HUES6 (cell line): ENCODE measurements around the gene NEK5.

Experiments
- H3K27ac ChIP-seq: 2 replicates; pipeline ENCODE4 v1.7.0; 2013; ENCODE audit warnings: low read depth, mild to moderate bottlenecking, low read length, inconsistent platforms
- H3K27me3 ChIP-seq: 2 replicates; pipeline ENCODE4 v1.6.1; 2013; ENCODE audit warnings: low read length; ENCODE audit not compliant: control insufficient read depth, insufficient read depth
- H3K36me3 ChIP-seq: 2 replicates; pipeline ENCODE4 v1.6.1; 2013; ENCODE audit warnings: low read length; ENCODE audit not compliant: control insufficient read depth, insufficient read depth
- H3K4me1 ChIP-seq: 2 replicates; pipeline ENCODE4 v1.6.1; 2013; ENCODE audit warnings: low read length; ENCODE audit not compliant: control insufficient read depth, insufficient read depth
- H3K4me3 ChIP-seq: 2 replicates; pipeline ENCODE4 v1.5.1; 2013; ENCODE audit warnings: low read depth, low read length
- H3K9ac ChIP-seq: one replicate; pipeline ENCODE4 v1.6.1; 2013; ENCODE audit warnings: mild to moderate bottlenecking, low read length
- H3K9me3 ChIP-seq: 2 replicates; pipeline ENCODE4 v1.6.1; 2013; ENCODE audit warnings: low read depth, low read length; ENCODE audit not compliant: control insufficient read depth, insufficient read depth

Gene NEK5

GRCh38 chr13:52162279-52163101, 33.6 kb upstream of the NEK5 start:
- no peak overlapping the region for H3K4me3 ChIP-seq
- H3K9me3 ChIP-seq = no peaks in the 10 kb centered on the region
- H3K4me1 ChIP-seq = peaks cover 7% of the 10 kb centered on the region; the same call in 1 of the 2 replicates
- no peak overlapping the region for H3K9ac ChIP-seq
- H3K36me3 ChIP-seq = peaks cover 7% of the 10 kb centered on the region
- peaks cover 7% of the 10 kb centered on the region for H3K27me3 ChIP-seq
- H3K27ac ChIP-seq = no peak overlapping the region

- H3K9me3 ChIP-seq = no peaks in the 10 kb centered on the region
- H3K9ac ChIP-seq = no peak overlapping the region
- no peak overlapping the region for H3K4me3 ChIP-seq
- peaks cover 19% of the 10 kb centered on the region for H3K4me1 ChIP-seq
- no peaks in the 10 kb centered on the region; the same call in 1 of the 2 replicates for H3K36me3 ChIP-seq
- H3K27me3 ChIP-seq = peaks cover 7% of the 10 kb centered on the region
- no peak overlapping the region for H3K27ac ChIP-seq
Measured at GRCh38 chr13:52161181-52161646, 32.3 kb upstream of the NEK5 start.

GRCh38 chr13:52160506-52160905, 31.6 kb upstream of the NEK5 start:
- H3K9ac ChIP-seq = no peak overlapping the region
- H3K4me1 ChIP-seq = peaks cover 19% of the 10 kb centered on the region
- H3K27me3 ChIP-seq = peaks cover 7% of the 10 kb centered on the region
- no peak overlapping the region for H3K27ac ChIP-seq
- H3K4me3 ChIP-seq = no peak overlapping the region
- no peaks in the 10 kb centered on the region for H3K36me3 ChIP-seq
- no peaks in the 10 kb centered on the region for H3K9me3 ChIP-seq

GRCh38 chr13:52160053-52160452, 31.2 kb upstream of the NEK5 start:
- no peaks in the 10 kb centered on the region for H3K9me3 ChIP-seq
- no peaks in the 10 kb centered on the region for H3K36me3 ChIP-seq
- no peak overlapping the region; the same call in 1 of the 2 replicates for H3K4me3 ChIP-seq
- H3K27ac ChIP-seq = no peak overlapping the region
- H3K4me1 ChIP-seq = peaks cover 19% of the 10 kb centered on the region
- H3K9ac ChIP-seq = no peak overlapping the region
- H3K27me3 ChIP-seq = peaks cover 7% of the 10 kb centered on the region

- Histone ChIP-seq H3K27ac (peak within 1 kb of the TSS; percentile 73; the same call in 1 of the 2 replicates), H3K4me3 (peak within 1 kb of the TSS; percentile 91), H3K27me3 (peaks cover 7% of the 10 kb centered on the region), H3K36me3 (no peaks in the 10 kb centered on the region), H3K4me1 (peaks cover 19% of the 10 kb centered on the region), H3K9ac (peak within 1 kb of the TSS; percentile 79), H3K9me3 (no peaks in the 10 kb centered on the region)
Measured at GRCh38 chr13:52159159-52159982, 30.5 kb upstream of the NEK5 start, which contains the start of gene NEK3. Gene NEK3, minus strand, starts transcription at chr13:52159597. Its CDS starts 3,406 bp downstream, at chr13:52156191.

DNA sequence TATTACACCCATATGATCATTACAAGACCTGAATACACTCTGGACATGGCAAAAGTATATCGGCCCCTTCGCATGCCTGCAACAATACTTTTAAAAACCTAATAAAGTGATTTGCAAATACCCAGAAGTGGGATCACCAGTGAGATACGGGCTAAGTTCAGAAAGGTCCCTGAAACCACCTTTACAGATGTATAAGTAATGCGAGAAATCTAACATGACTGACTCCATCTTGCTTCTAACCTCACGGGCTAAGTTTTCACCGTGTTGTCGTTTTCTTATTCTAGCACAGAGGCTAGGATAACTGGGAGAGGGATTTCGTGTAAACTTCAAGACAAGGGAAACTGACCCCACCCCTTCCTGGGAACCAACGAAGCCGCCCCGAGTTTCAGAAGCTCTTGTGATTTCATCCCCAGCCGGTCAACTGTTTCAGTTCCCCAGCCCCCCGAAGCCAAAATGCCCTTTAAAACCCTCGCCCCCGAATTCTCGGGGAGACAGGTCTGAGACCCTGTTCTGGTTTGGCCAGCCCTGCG, 29.8 kb upstream of the NEK5 start:
- Histone ChIP-seq H3K9ac (peak overlapping the region; percentile 79), H3K27me3 (peaks cover 7% of the 10 kb centered on the region), H3K36me3 (no peaks in the 10 kb centered on the region), H3K9me3 (no peaks in the 10 kb centered on the region), H3K4me3 (peak overlapping the region; percentile 91), H3K27ac (peak overlapping the region; percentile 73; the same call in 1 of the 2 replicates), H3K4me1 (peaks cover 19% of the 10 kb centered on the region)

DNA sequence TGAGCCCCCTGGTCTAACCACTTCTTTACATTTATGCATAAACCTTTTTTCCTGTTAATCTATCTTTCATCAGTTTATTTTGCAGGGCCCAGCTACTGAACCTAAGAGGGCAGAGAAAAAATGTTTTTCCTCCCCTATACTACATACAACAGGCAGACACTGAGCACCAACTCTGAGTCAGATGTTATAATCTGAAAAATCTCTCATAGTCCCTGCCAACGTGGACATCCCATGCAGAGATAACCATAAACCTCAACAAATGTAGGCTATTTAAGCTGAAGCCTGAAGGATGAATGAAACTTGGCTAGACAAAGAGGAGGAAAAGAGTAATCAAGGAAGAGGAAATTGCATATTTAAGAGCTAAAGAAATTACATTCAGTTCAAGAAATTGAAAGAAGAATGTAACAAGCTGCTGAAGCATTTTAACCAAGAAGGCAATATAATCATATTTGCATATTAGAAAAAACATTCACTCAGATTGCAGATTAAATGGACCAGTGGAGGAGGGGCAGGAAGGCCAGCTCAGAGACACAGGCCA, 27.9 kb upstream of the NEK5 start:
- Histone ChIP-seq H3K4me3 (no peak overlapping the region), H3K27ac (no peak overlapping the region)

DNA sequence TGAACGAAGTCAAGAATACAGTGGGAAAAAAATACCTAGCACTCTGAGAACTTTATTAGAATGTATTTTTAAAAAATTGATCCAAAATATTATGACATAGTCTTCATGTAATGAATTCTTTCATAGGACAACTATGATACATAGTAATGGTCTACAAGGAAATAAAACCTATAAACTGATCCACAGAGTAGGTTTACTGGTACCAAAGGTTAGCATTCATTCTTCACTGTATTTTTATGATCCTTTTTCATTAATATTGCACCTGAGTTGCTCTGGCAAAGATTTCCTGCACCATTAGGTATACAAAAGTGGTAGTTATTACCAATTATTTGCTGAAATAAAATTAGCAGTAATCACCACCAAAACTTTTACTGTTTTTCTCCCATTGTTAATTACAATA, 26.3 kb upstream of the NEK5 start:
- Histone ChIP-seq H3K4me1 (peaks cover 19% of the 10 kb centered on the region), H3K9ac (no peak overlapping the region), H3K27me3 (peaks cover 6% of the 10 kb centered on the region), H3K9me3 (no peaks in the 10 kb centered on the region), H3K27ac (no peak overlapping the region), H3K36me3 (peaks cover 18% of the 10 kb centered on the region), H3K4me3 (no peak overlapping the region)

More for the DNA sequence above, 27.9 kb upstream of the NEK5 start:
- Histone ChIP-seq H3K9ac (no peak overlapping the region), H3K9me3 (no peaks in the 10 kb centered on the region), H3K36me3 (0 out of 2 replicates have a peak, but pooled peaks cover 4% of the 10 kb centered on the region), H3K27me3 (peaks cover 7% of the 10 kb centered on the region), H3K4me1 (peaks cover 19% of the 10 kb centered on the region)

- Histone ChIP-seq H3K36me3 (peaks cover 35% of the 10 kb centered on the region), H3K9ac (no peak overlapping the region), H3K9me3 (no peaks in the 10 kb centered on the region), H3K27me3 (no peaks in the 10 kb centered on the region), H3K4me3 (no peak overlapping the region), H3K27ac (no peak overlapping the region), H3K4me1 (no peaks in the 10 kb centered on the region)
Measured at GRCh38 chr13:52147225-52147624, 18.4 kb upstream of the NEK5 start.

DNA sequence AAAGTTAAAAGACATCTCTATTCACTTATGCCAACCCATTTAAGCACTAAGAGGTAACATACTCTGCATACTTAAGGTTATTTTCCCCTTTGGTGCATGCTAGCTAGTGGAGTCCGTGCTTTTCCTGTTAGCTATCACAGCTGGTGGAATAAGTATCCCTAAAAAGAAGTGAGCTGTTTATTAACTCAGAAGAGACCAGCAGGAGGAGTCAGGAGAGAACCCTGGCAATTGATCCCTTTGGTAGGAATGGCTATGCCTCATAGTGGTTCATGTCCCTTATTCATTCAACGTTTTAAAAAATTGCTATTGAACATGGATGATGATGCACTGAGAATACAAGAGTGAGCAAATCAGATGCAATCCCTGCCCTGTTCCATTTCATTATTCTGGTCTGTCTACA, 12.4 kb upstream of the NEK5 start:
- H3K4me3 ChIP-seq = no peak overlapping the region
- no peaks in the 10 kb centered on the region for H3K27me3 ChIP-seq
- H3K9ac ChIP-seq = no peak overlapping the region
- no peaks in the 10 kb centered on the region for H3K9me3 ChIP-seq
- H3K36me3 ChIP-seq = peaks cover 17% of the 10 kb centered on the region
- H3K27ac ChIP-seq = no peak overlapping the region
- H3K4me1 ChIP-seq = no peaks in the 10 kb centered on the region
